OCI-LY3 (cell line): Measurements from ENCODE around the gene OR14C36.
"Not testable (repeated sequence)": the region's sequence is repeated elsewhere in the genome, so short reads cannot be mapped to it uniquely, and the experiment has no call there.

Source experiments
- H2AFZ ChIP-seq: fragments of 200-600, 300-600 bp; shearing (Covaris generic); 2 replicates; pipeline ENCODE4 v1.6.0; 2014; ENCODE audit warnings: antibody characterized with exemption, low read depth, low read length
- H3K27ac ChIP-seq: fragments of 200-600, 300-600 bp; sonication (generic); 2 replicates; pipeline ENCODE4 v1.5.1; 2014; ENCODE audit warnings: mild to moderate bottlenecking, low read length, moderate library complexity, mixed read lengths
- H3K27me3 ChIP-seq: fragments of 200-600, 300-600 bp; sonication (generic); 2 replicates; pipeline ENCODE4 v1.6.1; 2014; ENCODE audit warnings: low read depth, low read length, mixed read lengths
- H3K36me3 ChIP-seq: fragments of 200-600, 300-600 bp; sonication (generic); replicated peaks from 2 replicates; pipeline ENCODE3; 2014; ENCODE audit warnings: low read depth, low read length, mixed read lengths
- H3K4me1 ChIP-seq: fragments of 300-600, 200-600 bp; sonication (generic); 2 replicates; pipeline ENCODE4 v1.6.1; 2014; ENCODE audit warnings: low read length, mixed read lengths
- H3K4me2 ChIP-seq: fragments of 200-600, 300-600 bp; sonication (generic); 2 replicates; pipeline ENCODE4 v1.6.1; 2014; ENCODE audit warnings: low read length, mixed read lengths
- H3K4me3 ChIP-seq: fragments of 300-600, 200-600 bp; sonication (generic); 2 replicates; pipeline ENCODE4 v1.5.1; 2014; ENCODE audit warnings: antibody characterized with exemption, mild to moderate bottlenecking, low read length, moderate library complexity
- H3K79me2 ChIP-seq: fragments of 300-600, 200-600 bp; shearing (Covaris generic); 2 replicates; pipeline ENCODE4 v1.6.1; 2014; ENCODE audit warnings: mild to moderate bottlenecking, low read length, mixed read lengths
- H3K9ac ChIP-seq: fragments of 300-600, 200-600 bp; shearing (Covaris generic); 2 replicates; pipeline ENCODE4 v1.6.0; 2014; ENCODE audit warnings: mild to moderate bottlenecking, low read length, moderate library complexity
- H3K9me3 ChIP-seq: fragments of 200-600, 300-600 bp; shearing (Covaris generic); 2 replicates; pipeline ENCODE4 v1.6.1; 2014; ENCODE audit warnings: low read length, mixed read lengths; ENCODE audit not compliant: insufficient read depth
- H4K20me1 ChIP-seq: fragments of 200-600, 300-600 bp; sonication (generic); 2 replicates; pipeline ENCODE4 v1.6.1; 2016; ENCODE audit warnings: low read length, mixed read lengths; ENCODE audit not compliant: insufficient read depth
- CTCF ChIP-seq: fragments of 200-600, 300-600 bp; sonication (generic); IDR thresholded peaks from 2 replicates; pipeline ENCODE4 v1.5.1; 2014; ENCODE audit warnings: antibody characterized with exemption, low read length, low read depth
- EZH2phosphoT487 ChIP-seq: fragments of 200-600 bp; shearing (Covaris generic); IDR thresholded peaks from 2 replicates; pipeline ENCODE4 v1.6.1; 2018; ENCODE audit warnings: antibody characterized with exemption, mixed run types, low read depth

OR14C36 gene

GRCh38 chr1:248348475-248348874 lies at the start of gene OR14C36:
Gene OR14C36 (plus strand): TSS chr1:248348775. CDS start chr1:248348775, 0 bp downstream.
- Histone ChIP-seq H3K27me3 (no peaks in the 10 kb centered on the region), H3K4me2 (no peak within 1 kb of the TSS), H3K9me3 (no peaks in the 10 kb centered on the region), H2AFZ (no peak within 1 kb of the TSS), H3K36me3 (no peaks in the 10 kb centered on the region), H3K4me1 (no peaks in the 10 kb centered on the region), H3K9ac (no peak within 1 kb of the TSS), H3K4me3 (no peak within 1 kb of the TSS), H3K79me2 (no peaks in the 10 kb centered on the region), H3K27ac (no peak within 1 kb of the TSS), H4K20me1 (no peaks in the 10 kb centered on the region)
- TF ChIP-seq CTCF (no peak), EZH2phosphoT487 (no peak)

GRCh38 chr1:248303324-248303723 lies 45.3 kb upstream of the OR14C36 start, which contains the start of gene OR2T12:
Gene OR2T12 (minus strand): TSS chr1:248303424. CDS start chr1:248295578, 7,846 bp downstream.
- H3K4me2 ChIP-seq = no peak within 1 kb of the TSS
- no peak for TF ChIP-seq EZH2phosphoT487
- no peak for TF ChIP-seq CTCF
- no peak within 1 kb of the TSS for H3K27ac ChIP-seq
- no peaks in the 10 kb centered on the region for H3K4me1 ChIP-seq
- no peak within 1 kb of the TSS for H3K4me3 ChIP-seq
- H4K20me1 ChIP-seq = no peaks in the 10 kb centered on the region
- no peaks in the 10 kb centered on the region for H3K36me3 ChIP-seq
- no peaks in the 10 kb centered on the region for H3K79me2 ChIP-seq
- H3K9ac ChIP-seq = no peak within 1 kb of the TSS
- no peak within 1 kb of the TSS for H2AFZ ChIP-seq
- H3K27me3 ChIP-seq = no peaks in the 10 kb centered on the region
- no peaks in the 10 kb centered on the region for H3K9me3 ChIP-seq

- not testable (repeated sequence) for H3K9me3 ChIP-seq
Measured at GRCh38 chr1:248305672-248306071, 42.9 kb upstream of the OR14C36 start.

GRCh38 chr1:248306103-248306502 lies 42.5 kb upstream of the OR14C36 start:
- Histone ChIP-seq H2AFZ (no peak overlapping the region), H3K4me1 (no peaks in the 10 kb centered on the region), H3K27ac (no peak overlapping the region), H4K20me1 (no peaks in the 10 kb centered on the region), H3K9ac (no peak overlapping the region), H3K4me2 (no peak overlapping the region), H3K27me3 (no peaks in the 10 kb centered on the region), H3K36me3 (no peaks in the 10 kb centered on the region), H3K4me3 (no peak overlapping the region), H3K79me2 (no peaks in the 10 kb centered on the region), H3K9me3 (no peaks in the 10 kb centered on the region)
- TF ChIP-seq EZH2phosphoT487 = no peak
- no peak for TF ChIP-seq CTCF

More at GRCh38 chr1:248305672-248306071, 42.9 kb upstream of the OR14C36 start:
- H3K27me3 ChIP-seq, H3K4me2 ChIP-seq, H3K36me3 ChIP-seq, H3K79me2 ChIP-seq, H3K4me1 ChIP-seq, H4K20me1 ChIP-seq, H3K9ac ChIP-seq, H2AFZ ChIP-seq, H3K4me3 ChIP-seq, H3K27ac ChIP-seq: not testable (repeated sequence)

GRCh38 chr1:248306740-248307139 lies 41.8 kb upstream of the OR14C36 start:
- H3K9ac ChIP-seq, H3K27me3 ChIP-seq, H3K4me3 ChIP-seq, H3K79me2 ChIP-seq, H2AFZ ChIP-seq, H3K4me2 ChIP-seq, H3K9me3 ChIP-seq, H3K4me1 ChIP-seq, H3K27ac ChIP-seq, H4K20me1 ChIP-seq, H3K36me3 ChIP-seq: not testable (repeated sequence)
